ENCODE data around the gene ST3GAL5.

The ST3GAL5 gene

DNA sequence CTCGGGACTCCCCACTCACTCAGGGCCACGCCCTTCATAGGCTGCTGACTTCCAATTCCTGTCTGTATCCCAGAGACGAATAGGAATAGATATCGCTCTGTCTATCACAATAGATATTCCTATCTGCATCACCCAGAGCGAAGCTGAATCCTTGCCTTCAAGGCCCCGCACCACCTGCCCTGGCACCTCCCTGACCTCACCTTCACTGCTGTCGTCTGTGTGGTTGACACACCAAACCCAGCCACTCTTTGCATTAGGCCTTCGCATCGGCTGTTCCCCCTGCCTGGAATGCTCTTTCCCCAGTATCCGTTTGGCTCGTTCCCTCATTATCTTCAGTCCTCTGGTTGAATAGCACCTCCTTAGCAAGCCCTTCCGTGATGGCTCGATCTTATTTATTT is 91.5 kb downstream of the ST3GAL5 start:
- TF ChIP-seq CTCF (conservative IDR thresholded peaks at IDR 0.05; ENCODE audit: low read length): no peak

DNA sequence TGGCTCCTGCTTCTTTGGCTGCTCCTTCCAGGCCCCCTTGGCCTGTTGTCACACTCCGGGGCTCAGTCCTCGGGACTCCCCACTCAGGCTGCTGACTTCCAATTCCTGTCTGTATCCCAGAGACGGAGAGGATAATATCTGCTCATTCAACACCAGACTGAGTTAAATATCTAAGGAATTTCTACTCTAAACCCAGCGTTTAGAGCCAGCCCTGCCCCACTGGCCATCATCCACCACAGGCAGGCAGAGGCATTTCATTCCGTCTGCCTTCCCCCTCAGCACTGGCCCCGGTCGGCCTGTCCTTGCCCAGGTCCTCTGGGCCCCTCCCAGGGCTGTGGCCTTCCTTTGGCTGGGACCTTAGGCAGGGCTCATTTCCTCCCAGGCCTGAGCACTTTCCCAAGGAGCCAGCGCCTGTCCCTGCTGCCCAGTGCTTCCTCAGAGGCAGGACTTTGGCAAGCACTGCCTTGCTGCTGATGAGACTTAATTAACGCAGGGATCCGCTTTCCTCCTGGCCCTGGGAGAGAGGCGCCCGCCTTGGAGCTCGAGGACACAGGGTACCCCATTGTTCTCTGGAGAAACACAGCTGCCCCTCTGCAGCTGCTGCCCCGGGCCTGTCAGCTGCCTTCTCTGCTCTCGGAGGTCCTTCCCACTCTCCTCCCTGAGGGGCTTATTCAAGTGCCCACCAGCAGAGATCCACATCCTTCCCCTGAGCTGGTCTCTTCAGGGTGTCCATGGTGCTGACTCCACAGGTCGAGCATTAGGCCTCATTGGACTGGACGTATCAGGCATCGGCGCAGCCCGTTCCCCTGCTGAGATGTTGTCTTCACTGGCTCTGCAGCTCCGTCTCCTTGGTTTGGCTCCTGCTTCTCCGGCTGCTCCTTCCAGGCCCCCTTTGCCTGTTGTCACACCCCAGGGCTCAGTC is 92.2 kb downstream of the ST3GAL5 start:
- peak; percentile 73 for DNase-seq (ENCODE audit: low read depth)
- TF ChIP-seq CTCF (conservative IDR thresholded peaks at IDR 0.05; ENCODE audit: low read length): no peak
- no peak overlapping the region for H3K4me3 ChIP-seq (ENCODE audit: low read length)

More for the DNA sequence above, 91.5 kb downstream of the ST3GAL5 start:
- no peak overlapping the region for H3K4me3 ChIP-seq (ENCODE audit: low read length)
- no peak for DNase-seq (ENCODE audit: low read depth)

- no peak overlapping the region for H3K4me3 ChIP-seq (ENCODE audit: low read length)
- no peak for TF ChIP-seq CTCF (conservative IDR thresholded peaks at IDR 0.05; ENCODE audit: low read length)
- no peak for DNase-seq (ENCODE audit: low read depth)
Measured at GRCh38 chr2:85796046-85796340, 92.8 kb downstream of the ST3GAL5 start.

GRCh38 chr2:85795331-85796045 is 93.3 kb downstream of the ST3GAL5 start:
- no peak for DNase-seq (ENCODE audit: low read depth)
- no peak for TF ChIP-seq CTCF (conservative IDR thresholded peaks at IDR 0.05; ENCODE audit: low read length)

GRCh38 chr2:85794491-85795121 is 94.2 kb downstream of the ST3GAL5 start:
- no peak for DNase-seq (ENCODE audit: low read depth)
- H3K4me3 ChIP-seq (ENCODE audit: low read length): no peak overlapping the region
- no peak for TF ChIP-seq CTCF (conservative IDR thresholded peaks at IDR 0.05; ENCODE audit: low read length)

More at GRCh38 chr2:85795331-85796045, 93.3 kb downstream of the ST3GAL5 start:
- H3K4me3 ChIP-seq (ENCODE audit: low read length): no peak overlapping the region

DNA sequence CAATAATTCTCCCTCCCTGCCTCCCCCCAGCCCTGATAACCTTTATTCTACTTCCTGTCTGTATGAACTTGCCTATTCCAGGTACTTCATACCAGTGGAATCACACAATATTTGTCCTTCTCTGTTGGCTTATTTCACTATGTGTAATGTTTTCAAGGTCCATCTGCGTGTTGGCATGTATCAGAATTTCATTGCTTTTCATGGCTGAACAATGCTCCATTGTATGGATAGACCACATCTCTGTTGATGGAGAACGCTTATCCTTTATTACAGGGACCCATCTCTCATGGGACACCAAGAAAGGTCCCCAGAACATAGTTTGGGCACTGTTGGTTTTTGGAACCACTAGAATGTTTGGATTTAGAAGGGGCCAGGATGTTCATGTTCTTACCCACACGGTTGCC is 94.8 kb downstream of the ST3GAL5 start:
- no peak for DNase-seq (ENCODE audit: low read depth)
- no peak for TF ChIP-seq CTCF (conservative IDR thresholded peaks at IDR 0.05; ENCODE audit: low read length)
- no peak overlapping the region for H3K4me3 ChIP-seq (ENCODE audit: low read length)

Measured in AG10803 (cell line).